C4-2B (cell line): ENCODE measurements around the gene LHFPL2.

Experiments used
- CTCF ChIP-seq: fragments of 450-650 bp; conservative IDR thresholded peaks from 2 replicates; pipeline ENCODE4 v1.5.1; 2017; ENCODE audit warnings: mild to moderate bottlenecking
- ZFX ChIP-seq: fragments of 450-650 bp; IDR thresholded peaks from 2 replicates; pipeline ENCODE4 v1.6.1; 2017

- TF ChIP-seq CTCF: no peak
- no peak for TF ChIP-seq ZFX
Measured at GRCh38 chr5:78568212-78568611, 80.4 kb downstream of the LHFPL2 start.
